HEK293T (cell line): ENCODE measurements around the gene TMTC1.

Experiments used
- CTCF ChIA-PET: fragments of 350-600 bp; formaldehyde crosslinking; extraction: SDS; loops from one replicate; lab custom pipeline; 2021; ENCODE audit warnings: antibody characterized with exemption, inconsistent platforms; lab: Yijun Ruan, JAX
- POLR2A ChIA-PET: fragments of 350-600 bp; formaldehyde crosslinking; extraction: SDS; loops from one replicate; lab custom pipeline; 2020; ENCODE audit warnings: antibody characterized with exemption, inconsistent platforms; lab: Yijun Ruan, JAX
- DNase-seq: peaks from one replicate; pipeline ENCODE4 v3.0.0; 2012; ENCODE audit warnings: mixed read lengths; ENCODE audit errors: extremely low spot score
- ARNT ChIP-seq: fragments of 450-650 bp; IDR thresholded peaks from 2 replicates; pipeline ENCODE4 v1.6.1; 2017; ENCODE audit warnings: mild to moderate bottlenecking
- BHLHE40 ChIP-seq: fragments of 450-650 bp; IDR thresholded peaks from 2 replicates; pipeline ENCODE4 v1.6.1; 2016; ENCODE audit warnings: mild to moderate bottlenecking, moderate library complexity, borderline replicate concordance
- CTBP1 ChIP-seq: fragments of 450-650 bp; IDR thresholded peaks from 2 replicates; pipeline ENCODE4 v1.6.1; 2016; ENCODE audit warnings: borderline replicate concordance
- ELF4 ChIP-seq: fragments of 450-650 bp; IDR thresholded peaks from 2 replicates; pipeline ENCODE4 v1.6.1; 2017; ENCODE audit warnings: antibody characterized with exemption
- FOXA1 ChIP-seq: fragments of 450-650 bp; IDR thresholded peaks from 2 replicates; pipeline ENCODE4 v1.6.1; 2016; ENCODE audit warnings: mild to moderate bottlenecking
- FOXK2 ChIP-seq: fragments of 450-650 bp; IDR thresholded peaks from 2 replicates; pipeline ENCODE4 v1.6.1; 2016; ENCODE audit warnings: mild to moderate bottlenecking
- FOXM1 ChIP-seq: fragments of 450-650 bp; IDR thresholded peaks from 2 replicates; pipeline ENCODE4 v1.6.1; 2017; ENCODE audit warnings: mild to moderate bottlenecking, borderline replicate concordance
- HDGF ChIP-seq: fragments of 450-650 bp; IDR thresholded peaks from 2 replicates; pipeline ENCODE4 v1.6.1; 2017; ENCODE audit warnings: antibody characterized with exemption, borderline replicate concordance
- L3MBTL2 ChIP-seq: fragments of 450-650 bp; conservative IDR thresholded peaks from 2 replicates; pipeline ENCODE4 v1.6.1; 2016; ENCODE audit warnings: mild to moderate bottlenecking
- LEF1 ChIP-seq: fragments of 450-650 bp; IDR thresholded peaks from 2 replicates; pipeline ENCODE4 v1.6.1; 2017; ENCODE audit warnings: mild to moderate bottlenecking, borderline replicate concordance
- NFRKB ChIP-seq: fragments of 450-650 bp; IDR thresholded peaks from 2 replicates; pipeline ENCODE4 v1.6.1; 2016; ENCODE audit warnings: mild to moderate bottlenecking, moderate library complexity
- SP1 ChIP-seq: fragments of 450-650 bp; IDR thresholded peaks from 2 replicates; pipeline ENCODE4 v1.6.1; 2017
- SUZ12 ChIP-seq: fragments of 450-650 bp; IDR thresholded peaks from 2 replicates; pipeline ENCODE4 v1.6.1; 2016; ENCODE audit warnings: mild to moderate bottlenecking
- TARDBP ChIP-seq: fragments of 450-650 bp; IDR thresholded peaks from 2 replicates; pipeline ENCODE4 v1.6.1; 2016
- ZNF384 ChIP-seq: fragments of 450-650 bp; IDR thresholded peaks from 2 replicates; pipeline ENCODE4 v1.6.1; 2016
- TF ChIP-seq, protein P1 (sequence below): fragments of 450-650 bp; IDR thresholded peaks from 2 replicates; pipeline ENCODE4 v1.6.1; 2016

The TMTC1 gene

DNA sequence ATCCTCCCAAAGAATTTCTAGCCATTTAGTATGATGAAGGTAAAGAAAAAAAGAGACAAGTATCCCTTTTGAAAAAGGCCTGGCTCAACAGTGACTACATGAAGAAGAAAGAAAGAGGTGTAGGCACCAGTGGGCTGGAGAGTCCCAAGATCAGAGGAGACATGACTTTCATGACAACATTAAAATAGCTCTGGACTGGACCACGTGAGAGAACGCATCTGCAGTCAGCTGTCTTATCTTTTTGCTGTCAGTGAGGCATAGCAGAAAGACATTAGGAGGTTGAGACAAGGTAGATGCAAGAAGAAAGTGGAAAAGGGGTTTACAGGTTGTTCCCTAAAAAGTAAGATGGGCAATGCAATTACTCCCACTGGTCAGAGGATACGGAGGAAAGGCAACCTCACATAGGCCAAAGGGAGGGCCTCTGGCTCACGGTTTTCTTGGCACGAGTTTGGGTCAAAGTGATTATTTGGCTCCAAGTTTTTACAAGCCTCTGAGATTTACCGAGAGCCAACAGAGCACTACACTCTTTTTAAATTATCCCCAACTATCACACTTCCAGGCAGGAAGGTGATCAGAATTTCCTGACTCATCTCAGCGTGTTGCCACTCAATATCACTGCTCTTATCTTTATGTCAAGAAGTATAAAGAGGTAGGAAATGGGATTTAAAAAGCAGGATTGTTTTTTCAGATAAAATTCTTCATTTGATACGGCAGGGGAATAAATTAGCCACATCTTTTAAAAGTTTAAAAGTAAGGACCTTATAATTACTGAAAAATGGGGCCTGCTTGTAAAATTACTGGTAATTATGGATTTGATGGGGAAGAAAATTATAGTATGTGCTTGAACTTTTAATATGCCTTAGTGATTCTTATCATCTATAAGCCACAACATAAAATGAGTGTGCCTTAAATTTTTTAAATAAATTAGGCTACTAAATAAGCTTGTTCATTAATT lies 29.2 kb downstream of the TMTC1 start:
- ChIA-PET CTCF (no interaction called here), POLR2A (no interaction called here)
- TF ChIP-seq SUZ12 (no peak), ZNF384 (no peak), LEF1 (no peak), CTBP1 (no peak), FOXK2 (no peak)
- peak; percentile 22 for DNase-seq

DNA sequence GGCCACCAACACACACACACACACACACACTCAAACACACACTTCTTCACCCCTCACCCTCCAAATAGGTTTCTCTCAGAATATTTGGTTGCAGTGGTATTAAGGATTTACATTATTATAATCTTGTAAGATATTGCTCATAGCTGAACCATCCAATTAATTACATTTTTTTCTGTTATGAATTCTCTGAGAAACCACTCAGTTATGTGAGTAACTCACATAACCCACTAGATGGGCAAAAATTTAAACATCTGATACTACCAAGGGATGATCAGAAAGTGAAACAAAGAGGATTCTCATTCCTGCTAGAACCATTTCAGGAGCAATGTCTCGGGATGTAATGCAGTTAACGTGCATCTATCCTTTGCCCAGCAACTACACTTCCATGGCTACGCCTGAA lies 31.6 kb downstream of the TMTC1 start:
- ChIA-PET CTCF (no interaction called here), POLR2A (no interaction called here)
- DNase-seq: no peak
- no peak for TF ChIP-seq FOXM1
- TF ChIP-seq FOXK2: no peak
- TF ChIP-seq, protein P1, sequence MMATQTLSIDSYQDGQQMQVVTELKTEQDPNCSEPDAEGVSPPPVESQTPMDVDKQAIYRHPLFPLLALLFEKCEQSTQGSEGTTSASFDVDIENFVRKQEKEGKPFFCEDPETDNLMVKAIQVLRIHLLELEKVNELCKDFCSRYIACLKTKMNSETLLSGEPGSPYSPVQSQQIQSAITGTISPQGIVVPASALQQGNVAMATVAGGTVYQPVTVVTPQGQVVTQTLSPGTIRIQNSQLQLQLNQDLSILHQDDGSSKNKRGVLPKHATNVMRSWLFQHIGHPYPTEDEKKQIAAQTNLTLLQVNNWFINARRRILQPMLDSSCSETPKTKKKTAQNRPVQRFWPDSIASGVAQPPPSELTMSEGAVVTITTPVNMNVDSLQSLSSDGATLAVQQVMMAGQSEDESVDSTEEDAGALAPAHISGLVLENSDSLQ: no peak
- no peak for TF ChIP-seq ZNF384
- TF ChIP-seq ARNT: no peak
- TF ChIP-seq LEF1: no peak
- no peak for TF ChIP-seq CTBP1
- no peak for TF ChIP-seq L3MBTL2
- no peak for TF ChIP-seq SUZ12
- TF ChIP-seq ELF4: no peak

DNA sequence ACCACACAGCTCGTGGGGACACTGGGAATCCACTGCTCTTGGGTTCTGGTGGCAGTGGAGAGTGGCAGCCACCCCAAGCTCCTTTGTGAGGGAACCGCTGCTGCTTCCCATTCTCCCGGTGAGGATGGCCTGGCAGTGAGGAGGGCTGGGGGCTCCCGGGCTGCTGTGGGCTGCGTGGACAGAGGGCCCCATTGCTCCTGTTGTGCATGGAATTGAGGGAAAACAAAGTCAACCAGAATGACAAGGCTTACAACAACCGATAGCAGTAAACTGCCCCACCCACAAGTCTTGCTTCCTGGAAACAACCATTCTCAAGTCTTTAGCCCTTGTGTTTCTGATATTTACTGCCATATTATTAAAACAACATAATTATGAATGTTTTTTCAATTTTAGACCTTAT lies 32.1 kb downstream of the TMTC1 start:
- CTCF ChIA-PET: no interaction called here
- DNase-seq: no peak
- TF ChIP-seq ZNF384: no peak
- TF ChIP-seq FOXM1: no peak
- no peak for TF ChIP-seq HDGF
- TF ChIP-seq TARDBP: no peak
- TF ChIP-seq FOXA1: no peak
- TF ChIP-seq L3MBTL2: no peak
- TF ChIP-seq SUZ12: no peak
- TF ChIP-seq ELF4: no peak
- TF ChIP-seq, protein P1: no peak
- TF ChIP-seq CTBP1: no peak
- TF ChIP-seq BHLHE40: no peak
- no peak for TF ChIP-seq NFRKB
- POLR2A ChIA-PET: no interaction called here

DNA sequence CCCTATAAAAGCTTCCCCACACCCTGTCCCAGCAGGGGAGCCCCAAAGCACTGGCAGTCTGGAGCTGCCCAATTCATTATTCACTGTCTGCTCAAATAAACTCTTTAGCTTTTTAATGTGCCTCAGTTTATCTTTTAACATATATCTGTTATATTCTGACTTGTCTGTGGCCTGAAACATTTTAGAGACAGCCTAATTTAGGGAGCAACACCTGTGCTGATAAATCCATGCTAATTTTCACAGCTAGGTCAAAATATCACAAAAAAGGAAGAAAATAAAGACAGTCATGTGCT lies 32.9 kb downstream of the TMTC1 start:
- CTCF ChIA-PET: no interaction called here
- POLR2A ChIA-PET: no interaction called here
- DNase-seq: no peak
- no peak for TF ChIP-seq ARNT
- no peak for TF ChIP-seq NFRKB
- TF ChIP-seq CTBP1: no peak
- TF ChIP-seq ZNF384: no peak
- no peak for TF ChIP-seq SUZ12
- TF ChIP-seq FOXA1: no peak
- TF ChIP-seq ELF4: no peak
- TF ChIP-seq, protein P1: no peak

DNA sequence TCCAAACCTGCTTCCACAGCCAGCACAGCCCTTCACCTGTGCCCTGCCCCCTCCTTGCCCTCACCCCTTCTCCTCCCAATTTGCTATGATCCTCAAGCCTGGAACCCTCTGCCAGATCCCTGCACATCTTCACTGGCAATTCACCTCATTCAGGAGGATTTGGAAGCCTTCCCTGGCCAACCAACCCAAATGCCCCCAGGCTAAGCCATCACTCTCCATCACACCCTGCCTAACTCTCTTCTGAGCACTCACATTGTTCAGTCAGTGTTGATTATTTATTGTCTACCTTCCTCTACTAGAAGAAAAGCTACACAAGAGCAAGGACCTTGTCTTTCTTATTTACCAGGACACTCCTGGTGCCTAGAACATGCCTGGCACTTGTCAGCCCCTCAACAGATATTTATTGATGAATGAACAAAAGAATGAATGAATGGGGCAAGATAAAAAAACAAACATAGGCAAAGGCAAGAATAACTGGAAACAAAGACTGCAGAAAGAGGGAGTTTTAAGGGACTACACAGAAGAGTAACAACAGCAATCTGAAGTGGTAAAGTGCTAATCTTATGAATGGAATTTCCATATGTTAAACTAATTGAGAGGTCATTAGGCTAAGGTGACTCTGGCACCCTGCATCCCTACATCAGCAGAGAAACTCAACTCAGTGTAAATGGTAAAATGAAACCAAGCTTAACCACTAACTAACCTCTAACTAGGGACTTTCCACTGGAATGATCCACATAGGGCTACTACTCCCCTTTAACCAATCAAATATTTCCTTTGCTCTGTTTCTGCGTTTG lies 33.4 kb downstream of the TMTC1 start:
- POLR2A ChIA-PET: no interaction called here
- CTCF ChIA-PET: no interaction called here
- no peak for DNase-seq
- TF ChIP-seq HDGF: no peak

DNA sequence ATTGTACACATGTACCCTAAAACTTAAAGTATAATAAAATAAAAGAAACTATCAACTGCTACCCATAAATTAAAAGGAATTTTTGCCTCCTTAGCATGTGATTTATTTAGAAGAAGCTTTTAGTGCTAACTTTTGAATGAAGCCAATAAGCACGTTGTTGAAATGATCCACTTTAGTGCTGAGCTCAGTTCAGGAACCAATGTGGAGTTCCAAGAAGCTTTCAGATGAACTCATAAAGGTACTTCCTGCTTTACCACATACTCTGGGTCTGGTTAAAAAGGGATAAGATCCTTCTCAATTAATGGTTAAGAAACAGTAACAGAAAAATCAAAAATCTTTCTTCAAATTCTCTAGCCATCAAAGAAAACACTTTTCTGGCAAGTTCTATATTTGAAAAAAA lies 39.4 kb downstream of the TMTC1 start:
- ChIA-PET POLR2A (interaction anchor here (1.1 kb wide), 1 partner anchor 25 kb away, joined by 4 read pairs; no protein-coding TSS in a partner anchor), CTCF (no interaction called here)
- TF ChIP-seq HDGF (no peak), TARDBP (no peak), FOXA1 (no peak), SP1 (no peak), LEF1 (no peak), NFRKB (no peak), L3MBTL2 (no peak), CTBP1 (no peak), ZNF384 (no peak), FOXM1 (no peak), SUZ12 (no peak)
- DNase-seq: no peak
